ENCODE results near the gene CDNF. TPM values are rescaled to one million over a fixed set of nuclear protein-coding genes. Genes with fewer than 3 reads are reported as not detected.

The CDNF gene
- total and polyA plus RNA-seq, 8 donors, result 1.3 to 6.5 (median 4.1) TPM

DNA sequence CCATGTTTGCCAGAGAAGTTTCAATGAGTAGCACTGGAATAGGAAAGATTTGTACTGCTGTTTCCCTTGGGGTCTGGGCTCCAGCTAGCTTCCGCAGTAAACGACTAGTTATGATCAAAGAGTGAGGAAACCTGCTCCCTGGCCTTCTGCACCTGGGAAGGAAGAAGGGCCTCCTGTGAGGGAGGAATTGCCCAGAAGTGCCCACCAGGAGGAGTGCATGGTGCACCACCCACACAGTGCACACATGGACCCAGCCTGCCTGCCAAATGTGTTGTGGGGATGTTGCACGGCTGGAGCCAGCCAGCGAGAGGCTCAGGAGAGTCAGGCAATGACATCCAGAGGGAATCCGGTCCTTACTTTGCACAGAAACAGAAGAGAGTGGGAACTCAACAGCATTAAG is 36.1 kb downstream of the CDNF start:
- FAIRE-seq, result no peak
- H3K4me1 ChIP-seq, result no peaks in the 10 kb centered on the region
- ATAC-seq, result peak in 1 of 4 donors; percentile 14
- H3K27ac ChIP-seq, result no peak overlapping the region
- intact Hi-C loops (cut with DNase I), result no loop called here
- no peak for DNase-seq
- no peaks in the 10 kb centered on the region for H3K36me3 ChIP-seq
- 48 to 57% methylated on average over 5 of the region's 5 CpGs for WGBS, 2 donors
- H3K9me3 ChIP-seq, result no peaks in the 10 kb centered on the region
- no peaks in the 10 kb centered on the region for H3K27me3 ChIP-seq
- no peak for TF ChIP-seq CTCF (IDR thresholded peaks at IDR 0.05)
- H3K4me3 ChIP-seq, result no peak overlapping the region

DNA sequence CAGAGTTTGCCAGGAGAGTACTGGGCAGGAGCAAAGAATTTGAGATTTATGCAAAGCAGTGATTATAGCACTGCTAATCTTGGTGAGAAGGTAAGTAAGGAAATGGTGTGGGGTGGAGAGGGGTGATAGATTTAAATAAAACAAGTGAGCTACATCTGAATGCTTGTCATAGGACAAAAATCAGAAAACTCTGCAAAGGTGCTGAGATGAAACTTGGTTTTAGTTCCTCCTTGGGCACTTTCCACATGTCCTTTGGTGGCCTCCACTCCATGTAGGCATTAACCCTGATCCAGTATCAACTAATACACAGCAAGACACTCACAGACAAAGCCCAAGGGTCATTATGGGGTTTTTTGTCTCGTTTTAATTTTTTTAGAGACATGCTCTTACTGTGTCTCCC is 37.4 kb downstream of the CDNF start:
- Histone ChIP-seq H3K4me3 (no peak overlapping the region), H3K27ac (no peak overlapping the region), H3K9me3 (no peaks in the 10 kb centered on the region), H3K4me1 (no peaks in the 10 kb centered on the region), H3K27me3 (no peaks in the 10 kb centered on the region), H3K36me3 (no peaks in the 10 kb centered on the region)
- FAIRE-seq (no peak), ATAC-seq (no peak), DNase-seq (no peak)
- TF ChIP-seq CTCF (IDR thresholded peaks at IDR 0.05), result no peak
- intact Hi-C loops (cut with DNase I), result no loop called here
- WGBS, 2 donors, result 42 to 45% methylated on average over 1 of the region's 1 CpG

DNA sequence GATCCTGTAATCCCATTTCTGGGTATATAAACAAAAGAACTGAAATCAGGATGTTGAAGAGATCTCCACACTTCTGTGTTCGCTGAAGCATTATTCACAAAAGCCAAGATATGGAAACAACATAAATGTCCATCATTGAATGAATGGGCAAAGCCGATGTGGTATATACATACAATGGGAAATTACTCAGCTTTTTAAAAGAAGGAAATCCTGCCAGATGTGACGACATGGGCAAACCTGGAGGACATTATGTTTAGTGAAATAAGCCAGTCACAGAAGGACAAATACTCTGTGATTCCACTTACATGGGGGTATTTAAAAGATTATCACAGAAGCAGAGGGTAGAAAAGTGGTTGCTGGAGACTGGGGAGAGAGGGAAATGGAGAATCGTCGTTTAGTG is 39.2 kb downstream of the CDNF start:
- 45 to 67% methylated on average over 5 of the region's 5 CpGs for WGBS, 2 donors
- no peak for ATAC-seq

DNA sequence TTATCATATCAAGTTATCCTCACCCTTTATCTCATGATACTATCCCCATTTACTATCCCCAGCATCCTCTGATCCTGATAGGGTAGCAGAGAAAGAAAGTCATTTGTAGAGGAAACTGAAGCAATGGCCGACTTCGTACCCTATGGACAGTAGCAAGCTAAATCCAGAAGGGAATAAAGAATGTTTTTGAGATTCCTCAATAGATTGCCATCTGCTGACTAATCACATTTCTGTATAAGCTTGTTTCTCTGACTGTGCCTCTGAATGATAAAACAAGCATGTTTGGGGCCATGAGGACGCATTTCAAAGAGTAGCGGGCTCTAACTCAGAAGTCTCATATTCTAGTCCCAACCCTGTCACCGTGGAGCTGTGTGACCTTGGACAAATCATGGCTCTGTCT is 49.9 kb downstream of the CDNF start:
- intact Hi-C loops (cut with DNase I), result no loop called here
- H3K36me3 ChIP-seq, result no peaks in the 10 kb centered on the region
- DNase-seq (no peak), ATAC-seq (no peak), FAIRE-seq (no peak)
- no peak for TF ChIP-seq CTCF (IDR thresholded peaks at IDR 0.05)
- no peak overlapping the region for H3K27ac ChIP-seq
- H3K27me3 ChIP-seq, result no peaks in the 10 kb centered on the region
- no peak overlapping the region for H3K4me3 ChIP-seq
- no peaks in the 10 kb centered on the region for H3K9me3 ChIP-seq
- 77 to 83% methylated on average over 5 of the region's 5 CpGs for WGBS, 2 donors
- no peaks in the 10 kb centered on the region for H3K4me1 ChIP-seq

More for the DNA sequence above, 39.2 kb downstream of the CDNF start:
- no peak overlapping the region for H3K27ac ChIP-seq
- no peak for TF ChIP-seq CTCF (IDR thresholded peaks at IDR 0.05)
- H3K4me1 ChIP-seq, result no peaks in the 10 kb centered on the region
- no peaks in the 10 kb centered on the region for H3K27me3 ChIP-seq
- FAIRE-seq (no peak), DNase-seq (no peak)
- H3K36me3 ChIP-seq, result no peaks in the 10 kb centered on the region
- H3K9me3 ChIP-seq, result no peaks in the 10 kb centered on the region
- intact Hi-C loops (cut with DNase I), result no loop called here
- H3K4me3 ChIP-seq, result no peak overlapping the region

DNA sequence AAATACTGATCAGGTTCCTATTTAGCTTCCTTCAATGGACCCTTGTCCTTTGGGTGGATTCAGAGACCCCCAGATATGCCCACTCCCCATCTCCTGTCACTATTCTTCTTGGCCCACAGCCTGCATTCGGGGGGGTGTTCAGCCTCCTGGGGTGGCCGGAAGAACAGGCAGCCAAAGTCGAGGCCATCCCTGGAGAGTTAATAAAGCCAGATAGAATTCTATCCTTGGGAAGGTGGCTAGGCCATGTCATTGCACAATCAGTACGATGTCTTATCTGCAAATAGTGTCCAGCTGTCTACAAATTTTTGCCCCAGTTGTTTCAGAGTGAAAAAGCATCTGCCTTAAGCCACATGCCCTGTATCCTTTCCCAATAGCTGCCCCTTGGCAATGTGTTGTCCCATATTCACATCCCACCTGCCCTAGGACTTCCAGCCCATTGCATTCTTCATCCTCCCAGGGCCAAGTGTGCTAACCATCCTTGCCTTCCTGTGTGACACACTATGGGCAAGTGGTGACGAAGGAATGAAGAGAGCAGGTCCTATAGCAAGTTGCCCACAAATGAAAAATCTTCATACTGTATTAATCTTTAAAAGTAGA is 53.3 kb downstream of the CDNF start:
- no peak for ATAC-seq
- intact Hi-C loops (cut with DNase I), result no loop called here
- Histone ChIP-seq H3K27ac (no peak overlapping the region), H3K4me1 (no peaks in the 10 kb centered on the region), H3K27me3 (no peaks in the 10 kb centered on the region), H3K36me3 (no peaks in the 10 kb centered on the region), H3K9me3 (no peaks in the 10 kb centered on the region), H3K4me3 (no peak overlapping the region)
- FAIRE-seq, result no peak
- no peak for TF ChIP-seq CTCF (IDR thresholded peaks at IDR 0.05)
- WGBS, 2 donors, result 77 to 81% methylated on average over 5 of the region's 5 CpGs
- no peak for DNase-seq
